A673 (cell line): ENCODE data around the gene MRPS26. TPM values are rescaled to one million over a fixed set of nuclear protein-coding genes. Genes with fewer than 3 reads are reported as not detected.

Experiments
- Bru-seq: library from RNA; stranded (reverse); fragments of 400-500 nt; gene quantifications from one replicate; lab custom pipeline; 2021; lab: Mats Ljungman, UMichigan
- BruChase-seq, 2 experiments: library from RNA; stranded (reverse); fragments of 400-500 nt; gene quantifications; one replicate each; lab custom pipeline; 2021; lab: Mats Ljungman, UMichigan
- BruUV-seq: library from RNA; stranded (reverse); fragments of 400-500 nt; replicated peaks from 2 replicates; lab custom pipeline; 2021; lab: Mats Ljungman, UMichigan
- CTCF ChIA-PET: fragments of 300-600 bp; sonication (Branson Sonifier 250); formaldehyde crosslinking; loops from one replicate; lab custom pipeline; 2022; ENCODE audit warnings: antibody characterized with exemption; lab: Charles Lee
- POLR2A ChIA-PET: fragments of 300-600 bp; sonication (Branson Sonifier 250); formaldehyde crosslinking; loops from one replicate; lab custom pipeline; 2022; ENCODE audit warnings: antibody characterized with exemption; ENCODE audit not compliant: low non-redundant PET; lab: Charles Lee
- DNase-seq: peaks from one replicate; pipeline ENCODE4 v3.0.0-alpha.2; 2015; ENCODE audit warnings: low spot score
- H3K27ac ChIP-seq: fragments of 200-600 bp; sonication (generic); 2 replicates; pipeline ENCODE4 v1.5.1; 2016; ENCODE audit warnings: mixed run types, low read depth, mild to moderate bottlenecking, mixed read lengths, antibody characterized with exemption, low read length; ENCODE audit not compliant: poor library complexity, severe bottlenecking
- H3K27me3 ChIP-seq: fragments of 200-600 bp; sonication (generic); replicated peaks from 2 replicates; pipeline ENCODE4 v1.6.1; 2017; ENCODE audit warnings: mixed run types, low read depth, mild to moderate bottlenecking, mixed read lengths, antibody characterized with exemption, low read length; ENCODE audit not compliant: insufficient read depth, poor library complexity
- H3K36me3 ChIP-seq: fragments of 200-600 bp; sonication (generic); 2 replicates; pipeline ENCODE4 v1.6.1; 2016; ENCODE audit warnings: mixed run types, mild to moderate bottlenecking, mixed read lengths, antibody characterized with exemption, low read length; ENCODE audit not compliant: insufficient read depth, poor library complexity, severe bottlenecking
- H3K4me1 ChIP-seq: fragments of 200-600 bp; sonication (generic); 2 replicates; pipeline ENCODE4 v1.6.1; 2017; ENCODE audit warnings: mixed run types, mild to moderate bottlenecking, mixed read lengths, antibody characterized with exemption, low read length; ENCODE audit not compliant: insufficient read depth, poor library complexity, severe bottlenecking
- H3K4me3 ChIP-seq: fragments of 200-600 bp; sonication (generic); 2 replicates; pipeline ENCODE4 v1.5.1; 2016; ENCODE audit warnings: low read depth, mixed run types, mild to moderate bottlenecking, mixed read lengths, low read length; ENCODE audit not compliant: poor library complexity, severe bottlenecking
- H3K9me3 ChIP-seq: fragments of 200-600 bp; sonication (generic); 2 replicates; pipeline ENCODE4 v1.6.1; 2016; ENCODE audit warnings: mixed run types, low read depth, mild to moderate bottlenecking, mixed read lengths, antibody characterized with exemption, low read length; ENCODE audit not compliant: poor library complexity, severe bottlenecking
- EZH2 ChIP-seq: fragments of 200-600 bp; sonication (generic); IDR thresholded peaks from 2 replicates; pipeline ENCODE4 v1.6.1; 2017; ENCODE audit warnings: borderline replicate concordance, low read depth, mild to moderate bottlenecking, mixed read lengths, antibody characterized with exemption, low read length; ENCODE audit not compliant: poor library complexity, severe bottlenecking
- intact Hi-C: fragments of 100-400 bp; cut with micrococcal nuclease; formaldehyde crosslinking; loops from one replicate; pipeline ENCODE4 v1.10.0; 2022; ENCODE audit not compliant: unreplicated experiment
- long read RNA-seq: library from polyadenylated mRNA; stranded (forward); transcript quantifications from one replicate; pipeline ENCODE4 v2.0.0, GENCODE V29; 2022
- total RNA-seq: library from RNA; stranded (reverse); gene quantifications from 2 replicates; pipeline ENCODE4 v1.2.3, GENCODE V29; 2021
- TF ChIP-seq, protein P1 (sequence below): fragments of 300-800, 200-600 bp; sonication (generic); conservative IDR thresholded peaks from 2 replicates; pipeline ENCODE4 v1.5.1; 2017; ENCODE audit warnings: low read depth, mild to moderate bottlenecking, antibody characterized with exemption, low read length, moderate library complexity, mixed read lengths

MRPS26 gene
- 73.4 and 77.7 TPM in 2 replicates for total RNA-seq
- percentile 80 among the genes with signal in this experiment for Bru-seq, nascent RNA
- BruChase-seq, experiment 1, labeled RNA remaining after a 2-hour chase = percentile 87 among the genes with signal in this experiment
- percentile 91 among the genes with signal in this experiment for BruChase-seq, experiment 2, labeled RNA remaining after a 6-hour chase
- long read RNA-seq, transcript MRPS26-201 (4 exons, 1,127 nt) = major isoform, 188 of 219 reads
- long read RNA-seq, partial matches to known transcripts = 25 of 219 reads
- long read RNA-seq, other reads (novel, unspliced or antisense) = 6 of 219 reads

DNA sequence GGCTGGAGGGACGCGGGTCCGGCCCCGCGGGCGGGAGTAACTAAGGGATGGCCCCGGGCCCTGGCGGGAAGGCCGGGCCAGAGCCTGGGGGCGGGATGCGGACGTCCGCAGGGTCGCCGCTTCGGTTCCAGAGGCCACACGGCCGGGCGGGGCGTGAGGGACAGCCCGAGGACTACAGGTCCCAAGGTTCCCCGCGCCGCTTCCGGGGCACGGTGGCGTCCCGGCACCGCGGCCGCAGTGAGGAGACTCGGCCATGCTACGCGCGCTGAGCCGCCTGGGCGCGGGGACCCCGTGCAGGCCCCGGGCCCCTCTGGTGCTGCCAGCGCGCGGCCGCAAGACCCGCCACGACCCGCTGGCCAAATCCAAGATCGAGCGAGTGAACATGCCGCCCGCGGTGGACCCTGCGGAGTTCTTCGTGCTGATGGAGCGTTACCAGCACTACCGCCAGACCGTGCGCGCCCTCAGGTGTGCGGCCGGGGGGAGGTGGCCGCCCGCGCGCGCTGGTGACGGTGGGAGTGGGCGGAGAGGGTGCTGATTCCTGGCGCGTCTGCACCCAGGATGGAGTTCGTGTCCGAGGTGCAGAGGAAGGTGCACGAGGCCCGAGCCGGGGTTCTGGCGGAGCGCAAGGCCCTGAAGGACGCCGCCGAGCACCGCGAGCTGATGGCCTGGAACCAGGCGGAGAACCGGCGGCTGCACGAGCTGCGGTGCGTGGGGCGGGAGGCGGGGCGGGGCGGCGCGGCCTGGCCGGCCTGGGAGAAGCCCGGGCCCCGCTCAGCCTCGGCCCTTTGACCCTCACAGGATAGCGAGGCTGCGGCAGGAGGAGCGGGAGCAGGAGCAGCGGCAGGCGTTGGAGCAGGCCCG, at the start of gene MRPS26:
Gene MRPS26 (plus strand): TSS at position 237 of the 861 bp plus-strand sequence. CDS start 17 bp downstream, at position 254.
- Histone ChIP-seq H3K4me1 (peaks cover 2% of the 10 kb centered on the region), H3K27me3 (no peaks in the 10 kb centered on the region), H3K9me3 (no peaks in the 10 kb centered on the region), H3K36me3 (peaks cover 28% of the 10 kb centered on the region), H3K27ac (peak within 1 kb of the TSS; percentile 87), H3K4me3 (peak within 1 kb of the TSS; percentile 98)
- POLR2A ChIA-PET = interaction anchor here (0.6 kb wide), 1 partner anchor 155 kb away, joined by 3 read pairs; no protein-coding TSS in a partner anchor
- DNase-seq = peak; percentile 91
- no peak for TF ChIP-seq EZH2
- TF ChIP-seq, protein P1, sequence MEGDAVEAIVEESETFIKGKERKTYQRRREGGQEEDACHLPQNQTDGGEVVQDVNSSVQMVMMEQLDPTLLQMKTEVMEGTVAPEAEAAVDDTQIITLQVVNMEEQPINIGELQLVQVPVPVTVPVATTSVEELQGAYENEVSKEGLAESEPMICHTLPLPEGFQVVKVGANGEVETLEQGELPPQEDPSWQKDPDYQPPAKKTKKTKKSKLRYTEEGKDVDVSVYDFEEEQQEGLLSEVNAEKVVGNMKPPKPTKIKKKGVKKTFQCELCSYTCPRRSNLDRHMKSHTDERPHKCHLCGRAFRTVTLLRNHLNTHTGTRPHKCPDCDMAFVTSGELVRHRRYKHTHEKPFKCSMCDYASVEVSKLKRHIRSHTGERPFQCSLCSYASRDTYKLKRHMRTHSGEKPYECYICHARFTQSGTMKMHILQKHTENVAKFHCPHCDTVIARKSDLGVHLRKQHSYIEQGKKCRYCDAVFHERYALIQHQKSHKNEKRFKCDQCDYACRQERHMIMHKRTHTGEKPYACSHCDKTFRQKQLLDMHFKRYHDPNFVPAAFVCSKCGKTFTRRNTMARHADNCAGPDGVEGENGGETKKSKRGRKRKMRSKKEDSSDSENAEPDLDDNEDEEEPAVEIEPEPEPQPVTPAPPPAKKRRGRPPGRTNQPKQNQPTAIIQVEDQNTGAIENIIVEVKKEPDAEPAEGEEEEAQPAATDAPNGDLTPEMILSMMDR = no peak
- CTCF ChIA-PET = interaction anchor here (1.0 kb wide), 1 partner anchor 8 kb away, joined by 7 read pairs; no protein-coding TSS in a partner anchor
- no TSS peak for BruUV-seq
- intact Hi-C loops = no loop called here

DNA sequence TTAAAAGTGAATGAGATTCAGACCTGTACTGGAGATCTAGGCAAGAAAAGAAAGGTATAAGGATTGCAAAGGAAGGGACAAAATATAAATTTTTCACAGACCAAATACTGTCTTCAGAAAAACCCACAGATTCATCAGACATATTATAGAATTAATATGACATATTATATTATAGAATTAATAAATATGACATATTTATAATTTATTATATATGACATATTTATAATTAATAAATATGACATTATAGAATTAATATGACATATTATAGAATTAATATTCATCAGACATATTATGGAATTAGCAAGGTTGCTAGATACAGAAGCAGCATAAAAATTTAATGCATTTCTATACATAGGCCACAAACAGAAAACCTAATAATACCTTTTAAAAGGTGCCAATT, 47.1 kb upstream of the MRPS26 start:
- CTCF ChIA-PET = no interaction called here
- TF ChIP-seq, protein P1 = no peak
- no peak for TF ChIP-seq EZH2
- no TSS peak for BruUV-seq
- no peaks in the 10 kb centered on the region for H3K4me1 ChIP-seq
- no peak overlapping the region for H3K4me3 ChIP-seq
- intact Hi-C loops = loop anchor here (5.0 to 10.0 kb wide), 2 partner anchors 126 to 254 kb away; partner anchors contain the start of gene PTPRA
- POLR2A ChIA-PET = no interaction called here
- no peaks in the 10 kb centered on the region for H3K36me3 ChIP-seq
- H3K9me3 ChIP-seq = no peaks in the 10 kb centered on the region
- H3K27ac ChIP-seq = no peak overlapping the region
- DNase-seq = no peak
- no peaks in the 10 kb centered on the region for H3K27me3 ChIP-seq

DNA sequence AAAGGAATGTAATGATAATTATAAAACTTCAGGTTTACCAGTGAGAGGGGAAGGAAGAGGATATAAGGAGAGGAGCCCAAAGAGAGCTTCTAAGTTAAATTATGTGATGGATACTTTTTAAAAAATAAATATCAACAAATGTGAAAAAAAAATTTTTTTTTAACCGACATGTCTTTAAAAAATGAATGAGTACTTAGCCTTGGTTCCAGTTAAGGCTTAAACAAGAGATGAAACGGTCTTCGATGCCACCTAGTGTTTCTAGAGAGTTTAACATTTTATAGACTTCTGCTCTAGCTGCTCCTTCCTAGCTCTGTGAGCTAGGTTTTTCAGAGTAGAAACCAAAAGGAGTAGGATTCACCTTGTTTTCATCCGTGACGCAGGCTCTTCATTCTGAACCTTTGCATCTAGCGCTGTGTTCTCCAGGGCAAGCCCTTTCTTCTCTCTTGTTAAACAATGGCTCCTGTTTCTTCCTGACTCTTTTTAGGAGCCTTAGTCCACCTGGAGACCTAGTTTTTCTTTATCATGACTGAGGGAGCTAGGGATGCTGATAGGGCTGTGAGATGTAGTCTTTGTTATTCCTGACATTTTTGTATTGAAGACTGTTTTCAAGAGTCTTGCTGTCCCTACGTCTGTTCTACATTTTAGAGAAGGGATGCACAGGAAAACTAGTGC, 44.9 kb upstream of the MRPS26 start:
- Histone ChIP-seq H3K4me3 (no peak overlapping the region), H3K9me3 (no peaks in the 10 kb centered on the region), H3K27ac (no peak overlapping the region), H3K4me1 (no peaks in the 10 kb centered on the region), H3K27me3 (no peaks in the 10 kb centered on the region), H3K36me3 (peaks cover 6% of the 10 kb centered on the region)
- TF ChIP-seq EZH2 = no peak
- TF ChIP-seq, protein P1 = peak; percentile 64
- no TSS peak for BruUV-seq
- intact Hi-C loops = loop anchor here (5.0 kb wide), 1 partner anchor 304 kb away; no protein-coding TSS in a partner anchor
- ChIA-PET CTCF (interaction anchor here (0.6 to 0.7 kb wide), 2 partner anchors 87 to 308 kb away, joined by 3 to 12 read pairs; partner anchors contain the start of gene EBF4), POLR2A (no interaction called here)
- DNase-seq = peak; percentile 76
